GM23338 (cell line): Measurements from ENCODE around the gene KRT12. TPM values are rescaled to one million over a fixed set of nuclear protein-coding genes. Genes with fewer than 3 reads are reported as not detected.

Source experiments
- ATAC-seq: fragments of 200-7000 bp; cut with Tn5 transposase; 3 replicates; pipeline ENCODE4 v1.9.1; 2020
- DNase-seq: peaks from one replicate; pipeline ENCODE4 v3.0.0-alpha.2; 2015; ENCODE audit warnings: low spot score
- H2AFZ ChIP-seq: fragments of 200-600 bp; sonication (generic); 2 replicates; pipeline ENCODE4 v1.8.0; 2016; ENCODE audit warnings: antibody characterized with exemption, mild to moderate bottlenecking, moderate library complexity
- H3F3A ChIP-seq: fragments of 200-600 bp; sonication (generic); replicated peaks from 2 replicates; pipeline ENCODE4 v1.8.0; 2017; ENCODE audit warnings: antibody characterized with exemption, mixed run types, low read depth
- H3K27ac ChIP-seq: fragments of 200-600 bp; sonication (generic); 2 replicates; pipeline ENCODE4 v1.6.1; 2016; ENCODE audit warnings: low read depth
- H3K27me3 ChIP-seq: fragments of 200-600 bp; sonication (generic); 2 replicates; pipeline ENCODE4 v1.8.0; 2016; ENCODE audit warnings: mild to moderate bottlenecking, mixed run types, moderate library complexity; ENCODE audit not compliant: insufficient read depth
- H3K36me3 ChIP-seq: fragments of 200-600 bp; sonication (generic); 2 replicates; pipeline ENCODE4 v1.8.0; 2016; ENCODE audit warnings: mild to moderate bottlenecking; ENCODE audit not compliant: insufficient read depth
- H3K4me1 ChIP-seq: fragments of 200-600 bp; sonication (generic); 2 replicates; pipeline ENCODE4 v1.8.0; 2016; ENCODE audit warnings: mild to moderate bottlenecking, moderate library complexity; ENCODE audit not compliant: insufficient read depth
- H3K4me2 ChIP-seq: fragments of 200-600 bp; sonication (generic); 2 replicates; pipeline ENCODE4 v1.7.1; 2017; ENCODE audit warnings: mixed run types
- H3K4me3 ChIP-seq: fragments of 200-600 bp; sonication (generic); 2 replicates; pipeline ENCODE4 v1.6.1; 2016; ENCODE audit warnings: mixed run types
- H3K79me2 ChIP-seq: fragments of 200-600 bp; sonication (generic); replicated peaks from 2 replicates; pipeline ENCODE4 v1.8.0; 2017; ENCODE audit warnings: mild to moderate bottlenecking; ENCODE audit not compliant: insufficient read depth
- H3K9me2 ChIP-seq: fragments of 200-600 bp; sonication (generic); 2 replicates; pipeline ENCODE4 v1.8.0; 2017; ENCODE audit not compliant: insufficient read depth
- H4K20me1 ChIP-seq: fragments of 200-600 bp; sonication (generic); replicated peaks from 2 replicates; pipeline ENCODE4 v1.8.0; 2017; ENCODE audit warnings: mild to moderate bottlenecking; ENCODE audit not compliant: insufficient read depth
- H3K27ac Mint-ChIP-seq: 2 replicates; pipeline ENCODE4 v1.8.0; 2020; ENCODE audit warnings: inconsistent platforms, mild to moderate bottlenecking, moderate library complexity, mixed read lengths
- H3K27me3 Mint-ChIP-seq: 3 replicates; pipeline ENCODE4 v1.8.0; 2022; ENCODE audit warnings: low read depth, mild to moderate bottlenecking, moderate library complexity, mixed read lengths, inconsistent platforms; ENCODE audit not compliant: insufficient read depth, poor library complexity
- H3K36me3 Mint-ChIP-seq: 3 replicates; pipeline ENCODE4 v1.8.0; 2021; ENCODE audit warnings: low read depth, mild to moderate bottlenecking, inconsistent platforms, moderate library complexity, mixed read lengths
- H3K4me1 Mint-ChIP-seq: 3 replicates; pipeline ENCODE4 v1.8.0; 2020; ENCODE audit warnings: mild to moderate bottlenecking, inconsistent platforms, mixed read lengths
- H3K4me3 Mint-ChIP-seq: 3 replicates; pipeline ENCODE4 v1.8.0; 2021; ENCODE audit warnings: moderate library complexity, mild to moderate bottlenecking, inconsistent platforms, mixed read lengths
- H3K9me3 Mint-ChIP-seq: 3 replicates; pipeline ENCODE4 v1.8.0; 2020; ENCODE audit warnings: moderate library complexity, mild to moderate bottlenecking, inconsistent platforms, mixed read lengths
- CREB1 ChIP-seq: fragments of 250-450 bp; sonication (Bioruptor Pico); IDR thresholded peaks from 2 replicates; pipeline ENCODE4 v1.5.0; 2020; ENCODE audit warnings: low read depth, mild to moderate bottlenecking, moderate library complexity
- EZH2 ChIP-seq: fragments of 200-600 bp; sonication (generic); IDR thresholded peaks from one replicate; pipeline ENCODE4 v1.8.0; 2017; ENCODE audit warnings: antibody characterized with exemption, mild to moderate bottlenecking, low read depth; ENCODE audit not compliant: unreplicated experiment
- EZH2phosphoT487 ChIP-seq: fragments of 200-600 bp; sonication (generic); IDR thresholded peaks from one replicate; pipeline ENCODE4 v1.8.1; 2018; ENCODE audit warnings: antibody characterized with exemption; ENCODE audit not compliant: unreplicated experiment
- JUNB ChIP-seq: IDR thresholded peaks from one replicate; pipeline ENCODE4 v1.6.1; 2016; ENCODE audit warnings: antibody characterized with exemption; ENCODE audit not compliant: unreplicated experiment
- NANOG ChIP-seq: IDR thresholded peaks from 2 replicates; pipeline ENCODE4 v1.6.1; 2016; ENCODE audit warnings: antibody characterized with exemption, borderline replicate concordance
- POLR2AphosphoS5 ChIP-seq: IDR thresholded peaks from 2 replicates; pipeline ENCODE4 v1.6.1; 2016; ENCODE audit warnings: antibody characterized with exemption, low read depth
- STAT1 ChIP-seq: IDR thresholded peaks from one replicate; pipeline ENCODE4 v1.6.1; 2016; ENCODE audit warnings: antibody characterized with exemption; ENCODE audit not compliant: unreplicated experiment
- ZNF114 ChIP-seq: fragments of 250-450 bp; sonication (Bioruptor Pico); IDR thresholded peaks from 2 replicates; pipeline ENCODE4 v1.5.0; 2020; ENCODE audit warnings: mild to moderate bottlenecking, moderate library complexity
- ZNF331 ChIP-seq: fragments of 250-450 bp; sonication (Bioruptor Pico); IDR thresholded peaks from 2 replicates; pipeline ENCODE4 v1.5.0; 2020; ENCODE audit warnings: low read depth, mild to moderate bottlenecking, moderate library complexity
- polyA plus RNA-seq: library from polyadenylated mRNA; unstranded; fragments of >200 nt; fragmentation: Nextera tagmentation; extraction: Ambion mirVana; gene quantifications from 2 replicates; pipeline ENCODE4 v1.2.1, GENCODE V29; 2016
- total RNA-seq: library from RNA; depleted of rRNA; stranded (reverse); fragments of >200 nt; shearing (Covaris generic); gene quantifications from 2 replicates; pipeline ENCODE4 v1.2.3, GENCODE V29; 2014
- TF ChIP-seq, protein P1 (sequence below): IDR thresholded peaks from one replicate; pipeline ENCODE4 v1.6.1; 2018; ENCODE audit warnings: antibody characterized with exemption; ENCODE audit not compliant: unreplicated experiment
- TF ChIP-seq, protein P2 (sequence below): fragments of 250-450 bp; sonication (Bioruptor Pico); IDR thresholded peaks from 2 replicates; pipeline ENCODE4 v1.5.0; 2020; ENCODE audit warnings: mild to moderate bottlenecking, moderate library complexity
- TF ChIP-seq, protein P3 (sequence below): IDR thresholded peaks from 2 replicates; pipeline ENCODE4 v1.6.1; 2016; ENCODE audit warnings: antibody characterized with exemption
- TF ChIP-seq, protein P4 (sequence below), 2 experiments: fragments of 200-600 bp in 1 of 2; sonication (generic) in 1 of 2; conservative IDR thresholded peaks; 2 replicates each; pipeline versions ENCODE4 v1.5.1 to v1.6.1; 2016 to 2017; ENCODE audit warnings: antibody characterized with exemption in 2 of 2, low read depth in 2 of 2, mild to moderate bottlenecking in 2 of 2, moderate library complexity in 1 of 2

The KRT12 gene
- total and polyA plus RNA-seq, 2 experiments from 2014 or later, result not detected

DNA sequence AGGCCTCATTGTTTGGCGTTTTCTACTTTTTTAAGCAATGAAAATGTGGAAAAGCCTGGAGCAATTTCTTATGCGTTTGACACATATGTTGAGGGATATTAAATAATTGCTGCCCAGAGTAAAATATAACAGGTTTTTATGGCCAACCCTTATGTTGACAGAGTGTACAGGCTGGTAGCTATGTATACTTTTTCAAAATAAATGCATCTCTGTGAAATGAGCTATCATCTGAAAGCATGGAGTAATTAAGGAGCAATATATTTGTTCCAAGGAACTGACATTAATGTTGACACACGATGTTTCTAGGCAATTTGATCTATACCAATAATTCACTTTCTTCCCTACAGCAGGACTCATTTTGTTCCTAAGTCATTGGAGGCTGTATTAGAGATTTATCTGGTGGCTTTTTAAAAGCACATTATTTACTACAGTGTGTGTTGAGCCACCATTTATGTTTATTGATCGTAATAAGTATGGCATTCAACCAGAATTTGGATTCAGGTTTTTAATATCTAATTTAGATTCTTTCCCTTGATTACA is 30.0 kb upstream of the KRT12 start:
- no peak for DNase-seq
- ATAC-seq, result no peak
- H3K36me3 Mint-ChIP-seq, result no peaks in the 10 kb centered on the region
- no peaks in the 10 kb centered on the region for H3K9me3 Mint-ChIP-seq
- Histone ChIP-seq H3K27ac (no peak overlapping the region), H2AFZ (no peak overlapping the region), H3K4me1 (no peaks in the 10 kb centered on the region), H3K36me3 (no peaks in the 10 kb centered on the region), H3K27me3 (no peaks in the 10 kb centered on the region), H3K9me2 (no peaks in the 10 kb centered on the region), H3K79me2 (no peaks in the 10 kb centered on the region), H3K4me2 (no peak overlapping the region), H3F3A (no peaks in the 10 kb centered on the region), H4K20me1 (no peaks in the 10 kb centered on the region), H3K4me3 (no peak overlapping the region)
- peaks cover 6% of the 10 kb centered on the region for H3K27me3 Mint-ChIP-seq
- TF ChIP-seq EZH2phosphoT487 (no peak), ZNF331 (no peak), POLR2AphosphoS5 (no peak), STAT1 (no peak), EZH2 (no peak), ZNF114 (CRISPR knock-in tag) (no peak), JUNB (no peak), CREB1 (CRISPR knock-in tag) (no peak), NANOG (no peak)
- TF ChIP-seq, protein P1, sequence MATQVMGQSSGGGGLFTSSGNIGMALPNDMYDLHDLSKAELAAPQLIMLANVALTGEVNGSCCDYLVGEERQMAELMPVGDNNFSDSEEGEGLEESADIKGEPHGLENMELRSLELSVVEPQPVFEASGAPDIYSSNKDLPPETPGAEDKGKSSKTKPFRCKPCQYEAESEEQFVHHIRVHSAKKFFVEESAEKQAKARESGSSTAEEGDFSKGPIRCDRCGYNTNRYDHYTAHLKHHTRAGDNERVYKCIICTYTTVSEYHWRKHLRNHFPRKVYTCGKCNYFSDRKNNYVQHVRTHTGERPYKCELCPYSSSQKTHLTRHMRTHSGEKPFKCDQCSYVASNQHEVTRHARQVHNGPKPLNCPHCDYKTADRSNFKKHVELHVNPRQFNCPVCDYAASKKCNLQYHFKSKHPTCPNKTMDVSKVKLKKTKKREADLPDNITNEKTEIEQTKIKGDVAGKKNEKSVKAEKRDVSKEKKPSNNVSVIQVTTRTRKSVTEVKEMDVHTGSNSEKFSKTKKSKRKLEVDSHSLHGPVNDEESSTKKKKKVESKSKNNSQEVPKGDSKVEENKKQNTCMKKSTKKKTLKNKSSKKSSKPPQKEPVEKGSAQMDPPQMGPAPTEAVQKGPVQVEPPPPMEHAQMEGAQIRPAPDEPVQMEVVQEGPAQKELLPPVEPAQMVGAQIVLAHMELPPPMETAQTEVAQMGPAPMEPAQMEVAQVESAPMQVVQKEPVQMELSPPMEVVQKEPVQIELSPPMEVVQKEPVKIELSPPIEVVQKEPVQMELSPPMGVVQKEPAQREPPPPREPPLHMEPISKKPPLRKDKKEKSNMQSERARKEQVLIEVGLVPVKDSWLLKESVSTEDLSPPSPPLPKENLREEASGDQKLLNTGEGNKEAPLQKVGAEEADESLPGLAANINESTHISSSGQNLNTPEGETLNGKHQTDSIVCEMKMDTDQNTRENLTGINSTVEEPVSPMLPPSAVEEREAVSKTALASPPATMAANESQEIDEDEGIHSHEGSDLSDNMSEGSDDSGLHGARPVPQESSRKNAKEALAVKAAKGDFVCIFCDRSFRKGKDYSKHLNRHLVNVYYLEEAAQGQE, result no peak
- TF ChIP-seq, protein P2, sequence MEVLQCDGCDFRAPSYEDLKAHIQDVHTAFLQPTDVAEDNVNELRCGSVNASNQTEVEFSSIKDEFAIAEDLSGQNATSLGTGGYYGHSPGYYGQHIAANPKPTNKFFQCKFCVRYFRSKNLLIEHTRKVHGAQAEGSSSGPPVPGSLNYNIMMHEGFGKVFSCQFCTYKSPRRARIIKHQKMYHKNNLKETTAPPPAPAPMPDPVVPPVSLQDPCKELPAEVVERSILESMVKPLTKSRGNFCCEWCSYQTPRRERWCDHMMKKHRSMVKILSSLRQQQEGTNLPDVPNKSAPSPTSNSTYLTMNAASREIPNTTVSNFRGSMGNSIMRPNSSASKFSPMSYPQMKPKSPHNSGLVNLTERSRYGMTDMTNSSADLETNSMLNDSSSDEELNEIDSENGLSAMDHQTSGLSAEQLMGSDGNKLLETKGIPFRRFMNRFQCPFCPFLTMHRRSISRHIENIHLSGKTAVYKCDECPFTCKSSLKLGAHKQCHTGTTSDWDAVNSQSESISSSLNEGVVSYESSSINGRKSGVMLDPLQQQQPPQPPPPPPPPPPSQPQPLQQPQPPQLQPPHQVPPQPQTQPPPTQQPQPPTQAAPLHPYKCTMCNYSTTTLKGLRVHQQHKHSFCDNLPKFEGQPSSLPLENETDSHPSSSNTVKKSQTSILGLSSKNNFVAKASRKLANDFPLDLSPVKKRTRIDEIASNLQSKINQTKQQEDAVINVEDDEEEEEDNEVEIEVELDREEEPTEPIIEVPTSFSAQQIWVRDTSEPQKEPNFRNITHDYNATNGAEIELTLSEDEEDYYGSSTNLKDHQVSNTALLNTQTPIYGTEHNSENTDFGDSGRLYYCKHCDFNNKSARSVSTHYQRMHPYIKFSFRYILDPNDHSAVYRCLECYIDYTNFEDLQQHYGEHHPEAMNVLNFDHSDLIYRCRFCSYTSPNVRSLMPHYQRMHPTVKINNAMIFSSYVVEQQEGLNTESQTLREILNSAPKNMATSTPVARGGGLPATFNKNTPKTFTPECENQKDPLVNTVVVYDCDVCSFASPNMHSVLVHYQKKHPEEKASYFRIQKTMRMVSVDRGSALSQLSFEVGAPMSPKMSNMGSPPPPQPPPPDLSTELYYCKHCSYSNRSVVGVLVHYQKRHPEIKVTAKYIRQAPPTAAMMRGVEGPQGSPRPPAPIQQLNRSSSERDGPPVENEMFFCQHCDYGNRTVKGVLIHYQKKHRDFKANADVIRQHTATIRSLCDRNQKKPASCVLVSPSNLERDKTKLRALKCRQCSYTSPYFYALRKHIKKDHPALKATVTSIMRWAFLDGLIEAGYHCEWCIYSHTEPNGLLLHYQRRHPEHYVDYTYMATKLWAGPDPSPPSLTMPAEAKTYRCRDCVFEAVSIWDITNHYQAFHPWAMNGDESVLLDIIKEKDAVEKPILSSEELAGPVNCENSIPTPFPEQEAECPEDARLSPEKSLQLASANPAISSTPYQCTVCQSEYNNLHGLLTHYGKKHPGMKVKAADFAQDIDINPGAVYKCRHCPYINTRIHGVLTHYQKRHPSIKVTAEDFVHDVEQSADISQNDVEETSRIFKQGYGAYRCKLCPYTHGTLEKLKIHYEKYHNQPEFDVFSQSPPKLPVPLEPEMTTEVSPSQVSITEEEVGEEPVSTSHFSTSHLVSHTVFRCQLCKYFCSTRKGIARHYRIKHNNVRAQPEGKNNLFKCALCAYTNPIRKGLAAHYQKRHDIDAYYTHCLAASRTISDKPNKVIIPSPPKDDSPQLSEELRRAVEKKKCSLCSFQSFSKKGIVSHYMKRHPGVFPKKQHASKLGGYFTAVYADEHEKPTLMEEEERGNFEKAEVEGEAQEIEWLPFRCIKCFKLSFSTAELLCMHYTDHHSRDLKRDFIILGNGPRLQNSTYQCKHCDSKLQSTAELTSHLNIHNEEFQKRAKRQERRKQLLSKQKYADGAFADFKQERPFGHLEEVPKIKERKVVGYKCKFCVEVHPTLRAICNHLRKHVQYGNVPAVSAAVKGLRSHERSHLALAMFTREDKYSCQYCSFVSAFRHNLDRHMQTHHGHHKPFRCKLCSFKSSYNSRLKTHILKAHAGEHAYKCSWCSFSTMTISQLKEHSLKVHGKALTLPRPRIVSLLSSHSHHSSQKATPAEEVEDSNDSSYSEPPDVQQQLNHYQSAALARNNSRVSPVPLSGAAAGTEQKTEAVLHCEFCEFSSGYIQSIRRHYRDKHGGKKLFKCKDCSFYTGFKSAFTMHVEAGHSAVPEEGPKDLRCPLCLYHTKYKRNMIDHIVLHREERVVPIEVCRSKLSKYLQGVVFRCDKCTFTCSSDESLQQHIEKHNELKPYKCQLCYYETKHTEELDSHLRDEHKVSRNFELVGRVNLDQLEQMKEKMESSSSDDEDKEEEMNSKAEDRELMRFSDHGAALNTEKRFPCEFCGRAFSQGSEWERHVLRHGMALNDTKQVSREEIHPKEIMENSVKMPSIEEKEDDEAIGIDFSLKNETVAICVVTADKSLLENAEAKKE, result no peak
- TF ChIP-seq, protein P3, sequence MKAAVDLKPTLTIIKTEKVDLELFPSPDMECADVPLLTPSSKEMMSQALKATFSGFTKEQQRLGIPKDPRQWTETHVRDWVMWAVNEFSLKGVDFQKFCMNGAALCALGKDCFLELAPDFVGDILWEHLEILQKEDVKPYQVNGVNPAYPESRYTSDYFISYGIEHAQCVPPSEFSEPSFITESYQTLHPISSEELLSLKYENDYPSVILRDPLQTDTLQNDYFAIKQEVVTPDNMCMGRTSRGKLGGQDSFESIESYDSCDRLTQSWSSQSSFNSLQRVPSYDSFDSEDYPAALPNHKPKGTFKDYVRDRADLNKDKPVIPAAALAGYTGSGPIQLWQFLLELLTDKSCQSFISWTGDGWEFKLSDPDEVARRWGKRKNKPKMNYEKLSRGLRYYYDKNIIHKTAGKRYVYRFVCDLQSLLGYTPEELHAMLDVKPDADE, result no peak
- TF ChIP-seq, protein P4, sequence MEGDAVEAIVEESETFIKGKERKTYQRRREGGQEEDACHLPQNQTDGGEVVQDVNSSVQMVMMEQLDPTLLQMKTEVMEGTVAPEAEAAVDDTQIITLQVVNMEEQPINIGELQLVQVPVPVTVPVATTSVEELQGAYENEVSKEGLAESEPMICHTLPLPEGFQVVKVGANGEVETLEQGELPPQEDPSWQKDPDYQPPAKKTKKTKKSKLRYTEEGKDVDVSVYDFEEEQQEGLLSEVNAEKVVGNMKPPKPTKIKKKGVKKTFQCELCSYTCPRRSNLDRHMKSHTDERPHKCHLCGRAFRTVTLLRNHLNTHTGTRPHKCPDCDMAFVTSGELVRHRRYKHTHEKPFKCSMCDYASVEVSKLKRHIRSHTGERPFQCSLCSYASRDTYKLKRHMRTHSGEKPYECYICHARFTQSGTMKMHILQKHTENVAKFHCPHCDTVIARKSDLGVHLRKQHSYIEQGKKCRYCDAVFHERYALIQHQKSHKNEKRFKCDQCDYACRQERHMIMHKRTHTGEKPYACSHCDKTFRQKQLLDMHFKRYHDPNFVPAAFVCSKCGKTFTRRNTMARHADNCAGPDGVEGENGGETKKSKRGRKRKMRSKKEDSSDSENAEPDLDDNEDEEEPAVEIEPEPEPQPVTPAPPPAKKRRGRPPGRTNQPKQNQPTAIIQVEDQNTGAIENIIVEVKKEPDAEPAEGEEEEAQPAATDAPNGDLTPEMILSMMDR (conservative IDR thresholded peaks at IDR 0.05; ENCODE audit: low read depth in 2 of 2), result no peak
- no peak overlapping the region for H3K4me3 Mint-ChIP-seq
- no peak overlapping the region for H3K27ac Mint-ChIP-seq
- H3K4me1 Mint-ChIP-seq, result no peaks in the 10 kb centered on the region
